K562 (cell line): ENCODE results near the gene ARL6IP1. TPM values are rescaled to one million over a fixed set of nuclear protein-coding genes. Genes with fewer than 3 reads are reported as not detected.

Experiments
- ARID1B ChIP-seq: fragments of 450-650 bp; IDR thresholded peaks from 2 replicates; pipeline ENCODE4 v1.6.1; 2016; ENCODE audit warnings: antibody characterized with exemption, mild to moderate bottlenecking, inconsistent platforms
- BACH1 ChIP-seq: fragments of 200-800 bp; sonication (Bioruptor generic); IDR thresholded peaks from 2 replicates; pipeline ENCODE4 v1.6.1; 2016; ENCODE audit warnings: missing genetic modification characterization, missing compliant biosample characterization
- FOXM1 ChIP-seq, 2 experiments: fragments of 450-650 bp in 1 of 2; sonication (generic) in 1 of 2; formaldehyde crosslinking in 1 of 2; IDR thresholded peaks; 2 replicates each; pipeline versions ENCODE4 v1.6.1 to v1.9.0; 2017 to 2022; ENCODE audit warnings: low read depth in 2 of 2, mild to moderate bottlenecking in 2 of 2, missing genetic modification reagents in 1 of 2, moderate library complexity in 1 of 2
- HDAC3 ChIP-seq: fragments of 450-650 bp; IDR thresholded peaks from 2 replicates; pipeline ENCODE4 v1.6.1; 2018; ENCODE audit warnings: borderline replicate concordance, mild to moderate bottlenecking, moderate library complexity; ENCODE audit not compliant: partially characterized antibody
- MAFG ChIP-seq: fragments of 450-650 bp; conservative IDR thresholded peaks from 2 replicates; pipeline ENCODE4 v1.6.1; 2016; ENCODE audit warnings: missing genetic modification characterization, missing compliant biosample characterization
- MEF2A ChIP-seq: IDR thresholded peaks from 2 replicates; pipeline ENCODE4 v1.6.1; 2011; ENCODE audit warnings: low read depth, mild to moderate bottlenecking, low read length, moderate library complexity; ENCODE audit not compliant: control insufficient read depth
- U2AF1 ChIP-seq: fragments of 200-400 bp; formaldehyde crosslinking; optimal IDR thresholded peaks from 2 replicates; pipeline ENCODE3; 2017; ENCODE audit warnings: mild to moderate bottlenecking, low read depth, low read length, moderate library complexity
- ZNF384 ChIP-seq: IDR thresholded peaks from 2 replicates; pipeline ENCODE4 v1.6.1; 2012; ENCODE audit warnings: low read depth, low read length, improper control_type of control experiment
- ZNF707 ChIP-seq: fragments of 250-450 bp; sonication (Bioruptor Pico); conservative IDR thresholded peaks from 2 replicates; pipeline ENCODE4 v1.8.0; 2022; ENCODE audit warnings: inconsistent platforms, mild to moderate bottlenecking, moderate library complexity
- polyA plus RNA-seq, 8 experiments: library from polyadenylated mRNA; depleted of rRNA in 4 of 8; stranded (reverse) in 5 of 8; unstranded in 3 of 8; fragments of >200 nt; fragmentation: Nextera tagmentation in 2 of 8; fragmentation: Illumina TruSeq in 1 of 8; extraction: Ambion mirVana in 2 of 8; extraction: Trizol in 1 of 8; gene quantifications; 2 replicates each; pipeline versions ENCODE4 v1.2.1 to v1.2.3, GENCODE V29; 2011 to 2014; ENCODE audit warnings: inconsistent platforms in 1 of 8, missing spikeins in 1 of 8
- total RNA-seq, 7 experiments: library from RNA; depleted of rRNA in 6 of 7; stranded (reverse); fragments of >200 nt in 6 of 7; fragmentation: Illumina TruSeq in 2 of 7; extraction: Trizol in 2 of 7; gene quantifications; 2 replicates each; pipeline versions ENCODE4 v1.2.1 to v1.2.3, GENCODE V29; 2011 to 2021; ENCODE audit warnings: low replicate concordance in 1 of 7
- TF ChIP-seq, protein P1 (sequence below): sonication (generic); formaldehyde crosslinking; IDR thresholded peaks from 2 replicates; pipeline ENCODE4 v1.8.0; 2023; ENCODE audit warnings: mild to moderate bottlenecking, missing genetic modification reagents

Gene ARL6IP1
- total and polyA plus RNA-seq, 9 of the 15 experiments (the other 6 are each of a cell fraction or from before 2014, with no cell fraction given): 102 to 391 (median 162) TPM

DNA sequence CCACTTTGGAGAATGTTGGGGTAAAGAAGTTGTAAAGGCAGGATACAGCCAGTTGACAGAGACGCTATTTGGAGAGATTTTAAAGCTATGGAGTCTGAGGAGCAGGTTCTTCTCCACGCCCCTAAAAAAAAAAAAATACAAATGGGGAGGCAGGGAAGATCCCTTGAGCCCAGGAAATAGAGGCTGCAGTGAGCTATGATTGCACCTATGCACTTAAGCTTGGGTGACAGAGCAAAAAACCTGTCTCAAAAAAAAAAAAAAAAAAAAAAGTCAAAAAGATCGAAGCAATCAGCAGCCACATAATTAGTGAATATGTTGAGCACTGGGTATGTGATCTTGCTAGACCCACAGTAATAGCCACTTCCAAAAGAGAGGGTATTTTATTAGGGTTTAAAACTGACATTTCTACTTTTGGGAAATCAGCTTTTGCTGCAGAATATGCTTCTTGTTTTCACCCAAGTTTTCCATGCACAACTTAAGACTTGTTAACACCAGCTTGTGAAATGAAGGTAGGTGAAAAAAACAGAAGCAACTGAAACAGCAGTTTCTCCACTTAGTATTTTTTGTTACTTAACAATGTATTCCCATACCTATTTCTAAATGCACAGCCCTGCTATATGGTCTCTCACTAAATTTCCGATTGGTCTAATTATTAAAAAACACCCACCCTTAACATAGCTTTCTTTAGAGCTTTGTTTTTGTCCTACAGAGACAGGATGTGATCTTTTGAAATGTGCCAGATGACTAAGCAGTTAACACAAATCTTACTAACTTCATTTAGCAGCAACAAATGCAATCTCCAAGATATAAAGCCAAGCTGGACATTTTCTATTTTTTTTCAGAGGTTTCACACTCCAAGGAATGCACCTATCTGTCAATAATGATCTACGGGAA is 2.5 kb upstream of the ARL6IP1 start (continued):
- TF ChIP-seq ARID1B: peak; percentile 23; the same call in 1 of the 2 replicates
- TF ChIP-seq ZNF384: peak; percentile 77; the same call in 1 of the 2 replicates
- no peak for TF ChIP-seq U2AF1
- TF ChIP-seq, protein P1, sequence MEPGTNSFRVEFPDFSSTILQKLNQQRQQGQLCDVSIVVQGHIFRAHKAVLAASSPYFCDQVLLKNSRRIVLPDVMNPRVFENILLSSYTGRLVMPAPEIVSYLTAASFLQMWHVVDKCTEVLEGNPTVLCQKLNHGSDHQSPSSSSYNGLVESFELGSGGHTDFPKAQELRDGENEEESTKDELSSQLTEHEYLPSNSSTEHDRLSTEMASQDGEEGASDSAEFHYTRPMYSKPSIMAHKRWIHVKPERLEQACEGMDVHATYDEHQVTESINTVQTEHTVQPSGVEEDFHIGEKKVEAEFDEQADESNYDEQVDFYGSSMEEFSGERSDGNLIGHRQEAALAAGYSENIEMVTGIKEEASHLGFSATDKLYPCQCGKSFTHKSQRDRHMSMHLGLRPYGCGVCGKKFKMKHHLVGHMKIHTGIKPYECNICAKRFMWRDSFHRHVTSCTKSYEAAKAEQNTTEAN (CRISPR knock-in tag): no peak
- no peak for TF ChIP-seq MEF2A
- no peak for TF ChIP-seq ZNF707 (CRISPR knock-in tag)
- TF ChIP-seq BACH1: 0 out of 2 replicates have a peak, but pooled peaks have one; percentile 60
- TF ChIP-seq FOXM1 (IDR thresholded peaks at IDR 0.05; ENCODE audit: low read depth): peak; percentile 96
- no peak for TF ChIP-seq FOXM1 (CRISPR knock-in tag; IDR thresholded peaks at IDR 0.05; ENCODE audit: low read depth)
- TF ChIP-seq MAFG: peak; percentile 83
- no peak for TF ChIP-seq HDAC3
